GM12801 (cell line): ENCODE results near the gene ADAMTS17.

ENCODE experiments used
- CTCF ChIP-seq: IDR thresholded peaks from one replicate; pipeline ENCODE4 v1.5.1; 2011; ENCODE audit warnings: control low read depth; ENCODE audit not compliant: insufficient read length; ENCODE audit errors: extremely low read depth

ADAMTS17 gene

GRCh38 chr15:99951511-99951910 lies 390.3 kb downstream of the ADAMTS17 start:
- no peak for TF ChIP-seq CTCF

- TF ChIP-seq CTCF: no peak
Measured at GRCh38 chr15:99944131-99944530, 397.6 kb downstream of the ADAMTS17 start.

- no peak for TF ChIP-seq CTCF
Measured at GRCh38 chr15:99943466-99943865, 398.3 kb downstream of the ADAMTS17 start.

GRCh38 chr15:99932676-99933402 lies 408.9 kb downstream of the ADAMTS17 start:
- TF ChIP-seq CTCF: no peak

- TF ChIP-seq CTCF: no peak
Measured at GRCh38 chr15:99931703-99932603, 409.8 kb downstream of the ADAMTS17 start.

- TF ChIP-seq CTCF: no peak
Measured at GRCh38 chr15:99930696-99931095, 411.1 kb downstream of the ADAMTS17 start.

- no peak for TF ChIP-seq CTCF
Measured at GRCh38 chr15:99929266-99929665, 412.5 kb downstream of the ADAMTS17 start.
